GM21423 (cell line): ENCODE measurements around the gene TLE4.
"Not testable (repeated sequence)": the region's sequence is repeated elsewhere in the genome, so short reads cannot be mapped to it uniquely, and the experiment has no call there.

ENCODE experiments used
- ATAC-seq: cut with Tn5 transposase; IDR thresholded peaks from one replicate; pipeline ENCODE4 v1.9.1; 2021; ENCODE audit warnings: mild to moderate bottlenecking, moderate library complexity; ENCODE audit not compliant: unreplicated experiment

The TLE4 gene

GRCh38 chr9:79709743-79710674 lies 138.2 kb downstream of the TLE4 start:
- ATAC-seq = no peak

GRCh38 chr9:79711874-79712273 lies 140.1 kb downstream of the TLE4 start:
- no peak for ATAC-seq

GRCh38 chr9:79719021-79719420 lies 147.3 kb downstream of the TLE4 start:
- ATAC-seq = no peak

GRCh38 chr9:79719989-79720388 lies 148.2 kb downstream of the TLE4 start:
- ATAC-seq = no peak

- ATAC-seq = peak; percentile 78
Measured at GRCh38 chr9:79731171-79731890, 159.6 kb downstream of the TLE4 start.

- ATAC-seq = no peak
Measured at GRCh38 chr9:79735023-79735779, 163.4 kb downstream of the TLE4 start.

- ATAC-seq = no peak
Measured at GRCh38 chr9:79736051-79736450, 164.3 kb downstream of the TLE4 start.

- no peak for ATAC-seq
Measured at GRCh38 chr9:79741381-79741780, 169.6 kb downstream of the TLE4 start.

- ATAC-seq = no peak
Measured at GRCh38 chr9:79742110-79742721, 170.5 kb downstream of the TLE4 start.

- ATAC-seq = no peak
Measured at GRCh38 chr9:79744521-79744920, 172.8 kb downstream of the TLE4 start.

- no peak for ATAC-seq
Measured at GRCh38 chr9:79745752-79746336, 174.1 kb downstream of the TLE4 start.

GRCh38 chr9:79751895-79752466 lies 180.2 kb downstream of the TLE4 start:
- ATAC-seq = not testable (repeated sequence)

GRCh38 chr9:79756414-79756813 lies 184.6 kb downstream of the TLE4 start:
- no peak for ATAC-seq

GRCh38 chr9:79757074-79757473 lies 185.3 kb downstream of the TLE4 start:
- ATAC-seq = no peak

- ATAC-seq = no peak
Measured at GRCh38 chr9:79757881-79758669, 186.3 kb downstream of the TLE4 start.

GRCh38 chr9:79759460-79759859 lies 187.7 kb downstream of the TLE4 start:
- ATAC-seq = no peak

GRCh38 chr9:79762070-79762469 lies 190.3 kb downstream of the TLE4 start:
- ATAC-seq = no peak

- ATAC-seq = no peak
Measured at GRCh38 chr9:79763671-79764285, 192.0 kb downstream of the TLE4 start.

GRCh38 chr9:79764374-79764773 lies 192.6 kb downstream of the TLE4 start:
- no peak for ATAC-seq
